Keratinocyte (primary cell): ENCODE data around the gene ARHGAP24. TPM values are rescaled to one million over a fixed set of nuclear protein-coding genes. Genes with fewer than 3 reads are reported as not detected.
"Not testable (repeated sequence)": the region's sequence is repeated elsewhere in the genome, so short reads cannot be mapped to it uniquely, and the experiment has no call there.

Experiments
- DNase-seq: peaks from one replicate; pipeline ENCODE4 v3.0.0-alpha.2; 2011; ENCODE audit warnings: low read depth, missing footprints, low spot score
- FAIRE-seq: peaks from 2 replicates; lab custom pipeline; 2011; peaks lifted over from hg19 to GRCh38; lab: Jason Lieb, UNC
- H2AFZ ChIP-seq: 2 replicates; pipeline ENCODE4 v1.6.0; 2012; ENCODE audit warnings: low read length, control low read depth, inconsistent platforms; ENCODE audit not compliant: control insufficient read depth
- H3K27ac ChIP-seq: 2 replicates; pipeline ENCODE4 v1.5.1; 2011; ENCODE audit warnings: low read length; ENCODE audit not compliant: control insufficient read depth, insufficient read depth
- H3K27me3 ChIP-seq: 3 replicates; pipeline ENCODE4 v1.6.0; 2011; ENCODE audit warnings: low read length; ENCODE audit not compliant: control insufficient read depth, insufficient read depth; ENCODE audit errors: extremely low read depth
- H3K36me3 ChIP-seq, 2 experiments: 2 replicates in 1 of 2; 3 replicates in 1 of 2; pipeline ENCODE4 v1.5.1; 2011; ENCODE audit warnings: low read length in 2 of 2, mild to moderate bottlenecking in 1 of 2; ENCODE audit not compliant: control insufficient read depth in 2 of 2, insufficient read depth in 2 of 2; ENCODE audit errors: extremely low read depth in 1 of 2
- H3K4me1 ChIP-seq: 3 replicates; pipeline ENCODE4 v1.5.1; 2011; ENCODE audit warnings: low read length; ENCODE audit not compliant: control insufficient read depth, insufficient read depth; ENCODE audit errors: extremely low read depth
- H3K4me2 ChIP-seq: 3 replicates; pipeline ENCODE4 v1.6.0; 2011; ENCODE audit warnings: low read depth, low read length; ENCODE audit not compliant: control insufficient read depth, insufficient read depth; ENCODE audit errors: extremely low read depth
- H3K4me3 ChIP-seq, 3 experiments: fragments of 200-600 bp in 1 of 3; sonication (generic) in 1 of 3; 2 replicates in 2 of 3; 3 replicates in 1 of 3; pipeline ENCODE4 v1.5.1; 2011 to 2016; ENCODE audit warnings: low read length in 3 of 3, mild to moderate bottlenecking in 3 of 3, control low read depth in 2 of 3, inconsistent platforms in 1 of 3, low read depth in 1 of 3, mixed read lengths in 1 of 3, mixed run types in 1 of 3, moderate library complexity in 1 of 3; ENCODE audit not compliant: control insufficient read depth in 2 of 3, insufficient read depth in 2 of 3; ENCODE audit errors: extremely low read depth in 1 of 3
- H3K79me2 ChIP-seq: 2 replicates; pipeline ENCODE4 v1.6.0; 2012; ENCODE audit warnings: low read length; ENCODE audit not compliant: control insufficient read depth, insufficient read depth
- H3K9ac ChIP-seq: 3 replicates; pipeline ENCODE4 v1.6.0; 2011; ENCODE audit warnings: low read length; ENCODE audit not compliant: control insufficient read depth, insufficient read depth; ENCODE audit errors: extremely low read depth
- H3K9me1 ChIP-seq: 3 replicates; pipeline ENCODE4 v1.6.0; 2011; ENCODE audit warnings: low read length; ENCODE audit not compliant: control insufficient read depth, insufficient read depth; ENCODE audit errors: extremely low read depth
- H3K9me3 ChIP-seq: 2 replicates; pipeline ENCODE4 v1.5.1; 2012; ENCODE audit warnings: low read depth, low read length; ENCODE audit not compliant: control insufficient read depth
- H4K20me1 ChIP-seq: 3 replicates; pipeline ENCODE4 v1.6.0; 2011; ENCODE audit warnings: low read length; ENCODE audit not compliant: control insufficient read depth, insufficient read depth; ENCODE audit errors: extremely low read depth
- CTCF ChIP-seq, 3 experiments: IDR thresholded peaks in 1 of 3; conservative IDR thresholded peaks in 1 of 3; optimal IDR thresholded peaks in 1 of 3; 2 replicates in 2 of 3; 3 replicates in 1 of 3; pipeline versions ENCODE3 to v1.5.1; 2011; ENCODE audit warnings: low read length in 3 of 3, mild to moderate bottlenecking in 3 of 3, moderate library complexity in 2 of 3, control low read depth in 1 of 3, inconsistent platforms in 1 of 3; ENCODE audit not compliant: insufficient read depth in 2 of 3; ENCODE audit errors: extremely low read depth in 1 of 3
- EZH2 ChIP-seq: IDR thresholded peaks from one replicate; pipeline ENCODE4 v1.6.1; 2012; ENCODE audit warnings: inconsistent platforms, mild to moderate bottlenecking, low read length, moderate library complexity
- dilution Hi-C: fragments of 300-500 bp; cut with MboI; formaldehyde crosslinking; loops from one replicate; pipeline ENCODE4 v1.7.0; 2020; ENCODE audit warnings: low sequenced_read_pairs; ENCODE audit not compliant: extremely low pct_ligation_motif_present
- polyA plus RNA-seq, 5 experiments: library from polyadenylated mRNA; depleted of rRNA in 3 of 5; stranded (reverse) in 3 of 5; stranded (forward) in 1 of 5; unstranded in 1 of 5; fragments of >200 nt; gene quantifications; 1 replicate in 1 of 5; 2 replicates in 3 of 5; 3 replicates in 1 of 5; pipeline versions ENCODE4 v1.2.1 to v1.2.3, GENCODE V29; 2011 to 2012; ENCODE audit warnings: missing spikeins in 2 of 5, low read depth in 1 of 5, low replicate concordance in 1 of 5

Gene ARHGAP24
- polyA plus RNA-seq, 1 donor (not counting 4 experiments of a cell fraction or from before 2014, with no cell fraction given): 0.87 TPM

GRCh38 chr4:85836588-85837438 lies 361.9 kb downstream of the ARHGAP24 start:
- DNase-seq (no peak), FAIRE-seq (no peak)
- Histone ChIP-seq H3K79me2 (no peaks in the 10 kb centered on the region), H3K27me3 (no peaks in the 10 kb centered on the region), H3K27ac (no peak overlapping the region), H3K9me3 (no peaks in the 10 kb centered on the region), H3K4me1 (no peaks in the 10 kb centered on the region), H3K4me3 (no peak overlapping the region), H2AFZ (no peak overlapping the region), H3K36me3 (no peaks in the 10 kb centered on the region), H3K4me2 (no peak overlapping the region), H3K9ac (no peak overlapping the region), H4K20me1 (no peaks in the 10 kb centered on the region), H3K9me1 (no peaks in the 10 kb centered on the region)
- TF ChIP-seq EZH2 (no peak), CTCF (optimal IDR thresholded peaks at IDR 0.05 in 1 of 3, IDR thresholded peaks at IDR 0.05 in 1 of 3, conservative IDR thresholded peaks at IDR 0.05 in 1 of 3; ENCODE audit: extremely low read depth in 1 of 3, insufficient read depth in 2 of 3, low read length in 3 of 3) (no peak)
- dilution Hi-C loops: no loop called here

GRCh38 chr4:85837439-85837733 lies 362.4 kb downstream of the ARHGAP24 start:
- Histone ChIP-seq H3K9ac (no peak overlapping the region), H3K79me2 (no peaks in the 10 kb centered on the region), H3K27ac (no peak overlapping the region), H3K9me1 (no peaks in the 10 kb centered on the region), H3K4me1 (no peaks in the 10 kb centered on the region), H3K4me3 (no peak overlapping the region), H3K27me3 (no peaks in the 10 kb centered on the region), H2AFZ (no peak overlapping the region), H4K20me1 (no peaks in the 10 kb centered on the region), H3K36me3 (no peaks in the 10 kb centered on the region), H3K4me2 (no peak overlapping the region), H3K9me3 (no peaks in the 10 kb centered on the region)
- TF ChIP-seq CTCF (optimal IDR thresholded peaks at IDR 0.05 in 1 of 3, IDR thresholded peaks at IDR 0.05 in 1 of 3, conservative IDR thresholded peaks at IDR 0.05 in 1 of 3; ENCODE audit: extremely low read depth in 1 of 3, insufficient read depth in 2 of 3, low read length in 3 of 3) (no peak), EZH2 (no peak)
- FAIRE-seq: no peak
- dilution Hi-C loops: no loop called here
- DNase-seq: no peak

- H3K4me1 ChIP-seq, H3K27me3 ChIP-seq, FAIRE-seq, H3K36me3 ChIP-seq, H3K4me3 ChIP-seq, H3K9me1 ChIP-seq, H2AFZ ChIP-seq, H3K4me2 ChIP-seq, H4K20me1 ChIP-seq, dilution Hi-C loops, H3K9ac ChIP-seq, DNase-seq, H3K79me2 ChIP-seq, H3K9me3 ChIP-seq, H3K27ac ChIP-seq: not testable (repeated sequence)
Observed at GRCh38 chr4:85839981-85840451, 365.1 kb downstream of the ARHGAP24 start.
